ENCODE results near the gene C7orf25.

GRCh38 chr7:42959549-42959948 lies 47.7 kb upstream of the C7orf25 start:
- TF ChIP-seq CTCF (IDR thresholded peaks at IDR 0.05), result no peak
- TF ChIP-seq POLR2AphosphoS5 (IDR thresholded peaks at IDR 0.05), result no peak

Measured in breast epithelium (tissue), 3 donors.